BLaER1 (cell line): Measurements from ENCODE around the gene MSMB.
"Not testable (repeated sequence)": the region's sequence is repeated elsewhere in the genome, so short reads cannot be mapped to it uniquely, and the experiment has no call there.

Experiments
- H3K27ac ChIP-seq: shearing (Covaris generic); formaldehyde crosslinking; 2 replicates; pipeline ENCODE4 v1.8.1; 2022
- H3K27me3 ChIP-seq: shearing (Covaris generic); formaldehyde crosslinking; 2 replicates; pipeline ENCODE4 v1.8.1; 2022
- H3K36me3 ChIP-seq: shearing (Covaris generic); formaldehyde crosslinking; 2 replicates; pipeline ENCODE4 v1.8.1; 2022
- H3K4me1 ChIP-seq: shearing (Covaris generic); formaldehyde crosslinking; 2 replicates; pipeline ENCODE4 v1.8.1; 2022
- H3K4me2 ChIP-seq: shearing (Covaris generic); formaldehyde crosslinking; 2 replicates; pipeline ENCODE4 v1.8.1; 2022
- H3K4me3 ChIP-seq: shearing (Covaris generic); formaldehyde crosslinking; 2 replicates; pipeline ENCODE4 v1.8.1; 2022
- H3K9ac ChIP-seq: shearing (Covaris generic); formaldehyde crosslinking; 2 replicates; pipeline ENCODE4 v1.8.1; 2022
- H3K9me3 ChIP-seq: shearing (Covaris generic); formaldehyde crosslinking; 2 replicates; pipeline ENCODE4 v1.8.1; 2022
- H4K20me1 ChIP-seq: shearing (Covaris generic); formaldehyde crosslinking; 2 replicates; pipeline ENCODE4 v1.8.1; 2022
- Cebpa-rat ChIP-seq: shearing (Covaris generic); IDR thresholded peaks from 2 replicates; pipeline ENCODE4 v1.8.1; 2022

MSMB gene, protein sequence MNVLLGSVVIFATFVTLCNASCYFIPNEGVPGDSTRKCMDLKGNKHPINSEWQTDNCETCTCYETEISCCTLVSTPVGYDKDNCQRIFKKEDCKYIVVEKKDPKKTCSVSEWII

DNA sequence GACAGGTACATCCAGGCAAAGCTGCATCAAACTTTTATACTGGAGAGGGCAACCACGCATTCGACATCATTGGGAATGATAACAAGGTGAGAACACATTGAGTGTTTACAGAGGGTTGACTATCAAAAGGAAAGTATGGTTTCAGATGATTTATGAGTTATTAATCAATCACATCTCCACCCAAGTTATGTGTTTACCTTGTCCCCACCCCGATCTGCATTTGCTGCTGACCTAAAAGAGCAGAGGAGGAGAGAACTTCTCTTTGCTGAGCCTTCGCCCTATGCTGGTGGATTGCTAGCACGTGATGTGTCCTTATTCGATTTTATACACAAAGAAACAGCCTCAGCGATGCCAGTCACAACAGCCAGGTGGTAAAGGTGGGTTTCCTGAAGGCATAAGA is at the start of gene MSMB:
Gene MSMB, minus strand, starts transcription at position 9 of the 400 bp plus-strand sequence. CDS start 32 bp downstream, outside the sequence.
- Histone ChIP-seq H3K27me3 (no peaks in the 10 kb centered on the region), H3K4me1 (0 out of 2 replicates have a peak, but pooled peaks cover 3% of the 10 kb centered on the region), H4K20me1 (no peaks in the 10 kb centered on the region), H3K27ac (no peak within 1 kb of the TSS), H3K4me2 (no peak within 1 kb of the TSS), H3K9ac (no peak within 1 kb of the TSS), H3K4me3 (no peak within 1 kb of the TSS), H3K9me3 (no peaks in the 10 kb centered on the region), H3K36me3 (no peaks in the 10 kb centered on the region)
- no peak for TF ChIP-seq Cebpa-rat

DNA sequence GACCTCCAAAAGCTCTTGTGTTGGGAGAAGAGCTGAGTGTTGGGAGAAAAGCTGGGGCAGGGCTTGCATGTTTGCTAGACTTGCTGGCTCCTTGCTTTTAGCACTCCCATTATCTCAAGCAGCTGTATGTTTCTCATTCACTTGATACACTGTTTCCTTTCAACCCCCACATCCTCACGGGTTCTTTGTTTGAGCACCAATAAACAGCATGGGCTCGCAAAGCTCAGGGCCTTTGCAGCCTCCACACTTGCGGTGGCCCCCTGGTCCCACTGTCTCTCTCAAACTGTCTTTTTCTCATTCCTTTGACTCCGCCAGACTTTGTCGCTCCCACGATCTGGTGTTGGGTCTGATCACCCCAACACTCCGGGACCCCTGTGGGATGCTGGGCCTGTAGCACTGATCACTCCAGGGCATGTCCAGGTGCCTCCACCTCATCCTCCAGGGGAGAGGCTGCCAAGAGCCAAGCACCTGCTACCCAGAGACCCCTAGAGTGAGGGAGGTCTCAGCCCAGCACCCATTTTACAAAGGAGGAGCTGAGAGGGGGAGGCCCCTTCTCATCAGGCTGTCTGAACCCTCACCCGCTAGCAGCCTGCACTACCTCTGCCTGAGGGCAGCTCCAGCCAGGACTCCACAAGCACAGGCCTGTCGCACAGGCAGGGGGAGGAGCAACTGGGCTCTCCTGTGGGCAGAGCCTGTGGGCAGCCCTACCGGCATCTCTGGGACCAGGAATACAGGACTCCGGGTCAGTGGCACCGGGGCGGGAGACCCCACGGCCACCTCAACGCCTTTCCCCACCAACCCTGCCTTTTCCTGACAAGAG is 49.1 kb upstream of the MSMB start:
- Histone ChIP-seq H3K4me3 (no peak overlapping the region), H3K36me3 (no peaks in the 10 kb centered on the region), H3K27ac (no peak overlapping the region), H3K9ac (no peak overlapping the region), H3K4me2 (peak overlapping the region; percentile 5; the same call in 1 of the 2 replicates), H3K27me3 (no peaks in the 10 kb centered on the region), H3K9me3 (no peaks in the 10 kb centered on the region), H3K4me1 (peaks cover 52% of the 10 kb centered on the region), H4K20me1 (no peaks in the 10 kb centered on the region)
- TF ChIP-seq Cebpa-rat, result no peak

DNA sequence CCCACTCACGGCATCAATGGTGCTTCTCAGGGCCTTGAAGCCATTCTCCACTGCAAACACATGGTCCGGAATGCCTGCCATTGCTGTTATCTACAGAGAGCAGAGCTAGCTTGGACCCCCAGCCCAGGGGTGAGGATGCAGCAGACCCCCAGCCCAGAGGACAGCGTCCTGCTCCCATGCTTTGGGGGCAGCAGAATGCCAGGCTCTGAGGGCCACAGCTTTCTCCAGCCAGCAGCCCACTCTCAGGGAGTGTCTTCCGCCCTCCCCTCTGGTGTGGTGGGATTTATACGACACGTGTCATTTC is 48.1 kb upstream of the MSMB start:
- Histone ChIP-seq H3K4me2 (no peak overlapping the region), H3K4me3 (no peak overlapping the region), H3K9ac (no peak overlapping the region), H3K36me3 (no peaks in the 10 kb centered on the region), H3K27me3 (no peaks in the 10 kb centered on the region), H3K9me3 (no peaks in the 10 kb centered on the region), H3K27ac (no peak overlapping the region), H3K4me1 (peaks cover 52% of the 10 kb centered on the region), H4K20me1 (no peaks in the 10 kb centered on the region)
- TF ChIP-seq Cebpa-rat, result no peak

DNA sequence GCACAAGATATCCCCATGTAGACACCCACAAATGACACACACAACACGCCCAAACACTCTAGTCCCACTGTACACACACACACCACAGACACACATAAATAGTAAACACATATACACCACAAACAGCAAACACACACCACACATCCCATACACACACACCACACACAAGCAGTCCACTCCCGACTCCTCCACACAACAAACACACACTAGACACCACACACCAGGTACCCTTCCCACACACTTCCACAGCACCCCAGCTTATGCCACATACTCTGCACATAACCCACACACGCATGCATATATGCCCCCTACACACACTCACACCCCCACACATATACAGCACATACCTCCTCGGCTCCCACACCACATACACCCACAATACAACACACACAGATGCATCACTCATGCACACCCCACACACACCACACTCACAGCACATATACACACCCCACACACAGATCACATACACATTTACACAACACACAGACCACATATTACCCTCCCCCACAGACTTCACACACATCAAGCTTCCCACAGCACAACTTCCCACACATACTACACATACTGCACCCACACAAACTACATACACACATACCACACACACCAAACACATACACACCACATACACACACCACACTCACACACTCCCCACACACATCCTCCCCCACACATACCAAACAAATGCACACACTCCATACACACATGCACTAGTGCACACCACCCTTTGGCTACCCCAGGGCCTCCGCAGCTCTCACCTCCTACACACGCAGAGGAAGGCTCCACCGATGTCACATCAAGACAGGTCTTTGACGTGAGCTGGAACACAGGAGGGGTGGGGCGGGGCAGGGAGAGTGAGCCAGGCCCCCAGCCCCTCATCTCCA is 47.5 kb upstream of the MSMB start:
- not testable (repeated sequence) for H3K9ac ChIP-seq, H4K20me1 ChIP-seq, H3K9me3 ChIP-seq, H3K27me3 ChIP-seq, H3K36me3 ChIP-seq, H3K4me3 ChIP-seq
- H3K27ac ChIP-seq, result 0 out of 2 replicates have a peak overlapping the region, but pooled peaks have one; percentile 26
- peak overlapping the region; percentile 76 for H3K4me2 ChIP-seq
- H3K4me1 ChIP-seq, result peaks cover 52% of the 10 kb centered on the region

DNA sequence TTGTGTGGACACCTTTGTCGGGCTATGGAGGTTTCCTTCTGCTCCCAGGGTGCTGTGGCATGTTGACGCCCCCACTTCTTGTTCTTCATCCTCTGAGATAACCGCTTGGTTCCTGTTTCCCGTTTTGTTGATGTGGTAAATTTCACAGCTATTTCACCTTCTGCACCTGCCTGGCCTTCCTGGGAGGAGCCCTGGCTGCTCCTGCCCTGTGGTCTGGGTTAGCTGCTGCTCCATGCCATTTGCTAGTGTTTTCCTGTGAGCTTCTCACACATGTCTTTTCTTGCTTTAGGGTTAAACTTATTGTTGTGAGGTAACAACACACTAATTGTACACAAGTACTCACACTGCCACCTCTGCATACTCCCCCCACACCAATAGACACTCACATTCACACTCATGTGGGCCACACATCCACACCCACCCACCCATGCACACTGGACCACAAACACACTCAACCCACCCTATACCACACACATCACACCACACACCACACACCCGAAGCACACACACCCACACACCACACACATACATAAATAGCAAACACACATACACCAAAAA is 46.5 kb upstream of the MSMB start:
- no peak for TF ChIP-seq Cebpa-rat
- peaks cover 48% of the 10 kb centered on the region for H3K4me1 ChIP-seq
- H3K9me3 ChIP-seq, result no peaks in the 10 kb centered on the region
- no peak overlapping the region for H3K27ac ChIP-seq
- no peaks in the 10 kb centered on the region for H3K27me3 ChIP-seq
- H3K4me3 ChIP-seq, result no peak overlapping the region
- no peak overlapping the region for H3K9ac ChIP-seq
- no peaks in the 10 kb centered on the region for H4K20me1 ChIP-seq
- H3K4me2 ChIP-seq, result peak overlapping the region; percentile 76
- H3K36me3 ChIP-seq, result no peaks in the 10 kb centered on the region

DNA sequence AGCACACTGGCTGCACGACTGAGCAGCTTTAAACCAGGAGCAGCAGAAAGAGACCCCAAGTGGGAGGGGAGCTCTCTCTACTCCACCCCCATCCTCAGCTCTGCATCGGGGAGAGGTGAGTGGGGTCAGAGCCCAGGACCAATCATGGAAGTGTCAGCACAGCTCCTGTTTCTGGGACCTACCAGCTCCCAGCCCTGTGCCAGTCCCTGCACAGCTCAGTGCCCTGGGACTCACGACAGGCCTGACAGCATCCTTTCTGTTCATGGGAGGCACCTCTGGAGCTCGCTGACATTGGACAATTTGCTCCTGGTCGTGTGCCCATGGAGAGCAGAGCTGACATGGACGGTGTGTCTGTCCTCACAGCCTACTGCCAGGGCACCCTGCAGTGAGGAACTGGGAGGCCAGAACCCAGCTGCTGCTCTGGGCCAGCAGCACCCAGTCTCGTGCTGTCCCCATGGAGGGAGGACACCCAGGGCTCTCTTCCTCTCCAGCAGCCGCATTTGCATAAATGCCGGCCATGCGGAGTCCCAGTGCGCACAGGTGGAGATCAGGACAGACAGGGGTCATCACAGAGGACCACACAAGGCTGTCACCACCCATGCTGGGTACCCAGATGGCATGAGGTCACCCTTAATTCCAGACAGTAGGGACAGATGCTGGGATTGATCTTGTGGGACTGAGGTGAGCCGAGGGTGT is 45.9 kb upstream of the MSMB start:
- no peaks in the 10 kb centered on the region for H4K20me1 ChIP-seq
- H3K27ac ChIP-seq, result 0 out of 2 replicates have a peak overlapping the region, but pooled peaks have one; percentile 1
- H3K9me3 ChIP-seq, result no peaks in the 10 kb centered on the region
- peak overlapping the region; percentile 76 for H3K4me2 ChIP-seq
- no peaks in the 10 kb centered on the region for H3K27me3 ChIP-seq
- H3K4me3 ChIP-seq, result no peak overlapping the region
- H3K36me3 ChIP-seq, result no peaks in the 10 kb centered on the region
- H3K4me1 ChIP-seq, result peaks cover 42% of the 10 kb centered on the region
- TF ChIP-seq Cebpa-rat, result no peak
- no peak overlapping the region for H3K9ac ChIP-seq

DNA sequence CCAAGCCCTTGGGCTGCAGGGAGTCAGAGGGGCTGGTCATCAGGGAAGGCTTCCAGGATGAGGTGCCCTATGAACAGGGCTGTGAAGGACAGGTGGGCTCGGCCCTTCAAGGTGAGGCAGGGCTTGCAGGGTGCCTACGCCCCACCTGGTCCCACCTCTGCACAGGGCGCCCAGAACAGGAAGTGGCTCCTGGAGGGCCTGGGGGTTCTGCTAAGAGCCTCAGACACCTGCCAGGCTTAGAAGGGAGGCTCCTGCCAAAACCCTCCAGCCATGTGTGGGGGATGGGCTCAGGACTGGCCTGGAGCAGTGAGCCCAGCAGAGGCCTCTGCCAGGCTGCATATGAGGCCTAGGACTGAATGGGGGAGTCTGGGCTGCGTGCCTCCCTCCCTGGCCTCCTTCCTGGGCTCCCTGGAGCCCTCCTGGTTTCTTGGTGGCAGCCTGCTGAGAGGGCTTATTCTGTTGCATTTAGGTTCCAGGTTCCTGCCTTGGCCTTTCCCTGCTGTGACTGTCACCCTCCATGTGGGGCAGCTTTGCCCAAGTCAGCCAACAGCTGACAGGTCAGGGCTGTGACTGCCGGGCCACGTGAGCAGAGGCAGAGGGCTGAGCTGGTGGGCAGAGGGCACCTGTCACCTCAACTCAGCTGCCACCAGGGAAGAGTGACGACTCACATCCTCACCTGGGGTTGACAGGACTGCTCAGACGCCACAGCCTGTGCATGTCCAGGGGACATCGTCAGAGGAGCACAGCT is 45.2 kb upstream of the MSMB start:
- Histone ChIP-seq H3K9me3 (no peaks in the 10 kb centered on the region), H3K4me3 (no peak overlapping the region), H3K27me3 (no peaks in the 10 kb centered on the region), H4K20me1 (no peaks in the 10 kb centered on the region), H3K4me1 (peaks cover 35% of the 10 kb centered on the region), H3K4me2 (peak overlapping the region; percentile 76), H3K27ac (0 out of 2 replicates have a peak overlapping the region, but pooled peaks have one; percentile 1), H3K9ac (no peak overlapping the region), H3K36me3 (no peaks in the 10 kb centered on the region)
- TF ChIP-seq Cebpa-rat, result no peak

DNA sequence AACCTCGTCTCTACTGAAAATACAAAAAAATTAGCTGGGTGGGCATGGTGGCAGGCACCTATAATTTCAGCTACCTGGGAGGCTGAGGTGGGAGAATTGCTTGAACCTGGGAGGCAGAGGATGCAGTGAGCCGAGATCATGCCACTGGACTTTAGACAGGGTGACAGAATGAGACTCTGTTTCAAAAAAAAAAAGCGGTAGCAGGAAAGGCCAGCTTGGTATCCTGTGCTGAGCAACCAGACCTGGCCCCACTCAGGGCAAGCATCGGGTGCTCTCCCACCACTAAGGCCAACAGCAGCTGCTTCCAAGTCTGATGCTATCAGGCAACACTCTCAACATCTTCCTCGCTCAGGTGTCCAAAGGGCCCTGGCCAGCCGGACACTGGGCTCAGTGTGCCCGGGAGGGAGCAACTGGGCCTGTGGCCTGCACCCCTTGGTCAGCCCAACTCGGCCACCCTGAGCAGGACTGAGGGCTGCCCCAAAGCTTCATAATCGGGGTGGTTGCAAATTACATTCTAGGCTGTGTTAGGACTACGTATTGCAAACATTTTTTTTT is 44.3 kb upstream of the MSMB start:
- Histone ChIP-seq H3K27ac (no peak overlapping the region), H4K20me1 (no peaks in the 10 kb centered on the region)

DNA sequence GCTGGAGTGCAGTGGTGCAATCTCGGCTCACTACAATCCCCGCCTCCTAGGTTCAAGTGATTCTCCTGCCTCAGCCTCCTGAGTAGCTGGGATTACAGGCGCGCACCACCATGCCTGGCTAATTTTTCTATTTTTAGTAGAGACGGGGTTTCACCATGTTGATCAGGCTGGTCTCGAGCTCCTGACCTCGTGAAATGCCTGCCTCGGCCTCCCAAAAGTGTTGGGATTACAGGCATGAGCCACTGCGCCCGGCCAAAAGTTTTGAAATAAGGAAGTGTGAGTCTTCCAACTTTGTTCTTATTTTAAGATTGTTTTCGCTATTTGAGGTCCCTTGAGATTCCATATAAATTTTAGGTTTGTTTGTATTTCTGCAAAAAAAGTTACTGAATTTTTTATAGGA is 41.3 kb upstream of the MSMB start:
- not testable (repeated sequence) for H3K27ac ChIP-seq, H3K4me2 ChIP-seq, H3K9me3 ChIP-seq

More for the DNA sequence above, 44.3 kb upstream of the MSMB start:
- Histone ChIP-seq H3K36me3 (no peaks in the 10 kb centered on the region), H3K9ac (no peak overlapping the region), H3K27me3 (no peaks in the 10 kb centered on the region), H3K9me3 (no peaks in the 10 kb centered on the region), H3K4me1 (peaks cover 31% of the 10 kb centered on the region), H3K4me3 (no peak overlapping the region), H3K4me2 (no peak overlapping the region)
- TF ChIP-seq Cebpa-rat, result no peak

More for the DNA sequence above, 41.3 kb upstream of the MSMB start:
- H3K4me3 ChIP-seq, H4K20me1 ChIP-seq, H3K27me3 ChIP-seq, H3K9ac ChIP-seq, H3K36me3 ChIP-seq: not testable (repeated sequence)
- H3K4me1 ChIP-seq, result peaks cover 15% of the 10 kb centered on the region
